ENCODE data around the gene AXL.

DNA sequence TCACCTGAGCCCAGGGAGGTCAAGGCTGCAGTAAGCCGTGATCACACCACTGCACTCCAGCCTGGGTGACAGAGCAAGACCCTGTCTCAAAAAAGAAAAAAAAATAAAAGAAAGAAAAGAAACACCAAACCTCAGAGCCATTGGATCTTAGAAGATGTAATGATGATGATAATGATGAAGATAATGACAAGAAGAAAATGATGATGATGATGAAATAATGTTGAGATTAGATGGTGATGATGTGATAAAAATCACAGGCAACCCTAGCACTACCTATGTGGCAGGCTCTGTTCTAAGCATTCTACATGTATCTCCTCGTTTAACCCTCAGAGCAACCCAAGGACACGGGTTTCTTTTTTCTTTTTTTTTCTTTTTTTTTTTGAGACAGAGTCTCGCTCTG lies 25.1 kb downstream of the AXL start:
- TF ChIP-seq, protein P1, sequence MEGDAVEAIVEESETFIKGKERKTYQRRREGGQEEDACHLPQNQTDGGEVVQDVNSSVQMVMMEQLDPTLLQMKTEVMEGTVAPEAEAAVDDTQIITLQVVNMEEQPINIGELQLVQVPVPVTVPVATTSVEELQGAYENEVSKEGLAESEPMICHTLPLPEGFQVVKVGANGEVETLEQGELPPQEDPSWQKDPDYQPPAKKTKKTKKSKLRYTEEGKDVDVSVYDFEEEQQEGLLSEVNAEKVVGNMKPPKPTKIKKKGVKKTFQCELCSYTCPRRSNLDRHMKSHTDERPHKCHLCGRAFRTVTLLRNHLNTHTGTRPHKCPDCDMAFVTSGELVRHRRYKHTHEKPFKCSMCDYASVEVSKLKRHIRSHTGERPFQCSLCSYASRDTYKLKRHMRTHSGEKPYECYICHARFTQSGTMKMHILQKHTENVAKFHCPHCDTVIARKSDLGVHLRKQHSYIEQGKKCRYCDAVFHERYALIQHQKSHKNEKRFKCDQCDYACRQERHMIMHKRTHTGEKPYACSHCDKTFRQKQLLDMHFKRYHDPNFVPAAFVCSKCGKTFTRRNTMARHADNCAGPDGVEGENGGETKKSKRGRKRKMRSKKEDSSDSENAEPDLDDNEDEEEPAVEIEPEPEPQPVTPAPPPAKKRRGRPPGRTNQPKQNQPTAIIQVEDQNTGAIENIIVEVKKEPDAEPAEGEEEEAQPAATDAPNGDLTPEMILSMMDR (IDR thresholded peaks at IDR 0.05) = no peak
- no peak for TF ChIP-seq POLR2AphosphoS5 (IDR thresholded peaks at IDR 0.05)
- no peak for TF ChIP-seq POLR2A (IDR thresholded peaks at IDR 0.05)

Measured in prostate gland (tissue), 2 donors.